ENCODE measurements around the gene RAD51AP1. TPM values are rescaled to one million over a fixed set of nuclear protein-coding genes. Genes with fewer than 3 reads are reported as not detected.

RAD51AP1 gene
- total and polyA plus RNA-seq, 3 donors from 2014 or later, result 17.0 to 21.9 (median 19.4) TPM

DNA sequence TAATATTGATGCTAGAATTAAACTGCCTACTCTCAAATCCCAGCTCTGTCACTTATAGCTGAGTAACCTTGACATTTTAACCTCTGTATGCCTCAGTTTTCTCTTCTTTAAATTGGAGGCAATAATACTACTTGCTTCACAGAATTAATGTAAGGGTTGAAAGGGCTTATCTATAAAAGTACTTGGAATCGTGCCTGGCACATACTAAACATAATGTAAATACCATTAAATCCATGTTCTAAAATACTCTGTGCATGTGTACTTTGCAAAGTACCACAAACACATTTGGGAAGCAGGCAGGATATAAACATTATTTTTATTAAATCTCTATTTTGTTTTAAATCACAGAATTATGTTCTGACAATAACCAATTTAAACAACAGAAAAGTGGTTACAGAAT lies 65.3 kb downstream of the RAD51AP1 start:
- no peaks in the 10 kb centered on the region for H3K36me3 ChIP-seq (ENCODE audit: low read depth, missing control alignments)
- H3K4me1 ChIP-seq, result peaks cover 2% of the 10 kb centered on the region
- no peaks in the 10 kb centered on the region for H3K9me3 ChIP-seq
- no peak overlapping the region for H3K4me3 ChIP-seq
- DNase-seq, result no peak
- TF ChIP-seq POLR2A (IDR thresholded peaks at IDR 0.05) (no peak), CTCF (IDR thresholded peaks at IDR 0.05) (no peak)
- no peaks in the 10 kb centered on the region for H3K27me3 ChIP-seq
- WGBS, 2 donors, result 24 to 27% methylated on average over 1 of the region's 1 CpG
- H3K27ac ChIP-seq, result no peak overlapping the region
- intact Hi-C loops (cut with DNase I; ENCODE audit: low total_unique reads), result no loop called here

DNA sequence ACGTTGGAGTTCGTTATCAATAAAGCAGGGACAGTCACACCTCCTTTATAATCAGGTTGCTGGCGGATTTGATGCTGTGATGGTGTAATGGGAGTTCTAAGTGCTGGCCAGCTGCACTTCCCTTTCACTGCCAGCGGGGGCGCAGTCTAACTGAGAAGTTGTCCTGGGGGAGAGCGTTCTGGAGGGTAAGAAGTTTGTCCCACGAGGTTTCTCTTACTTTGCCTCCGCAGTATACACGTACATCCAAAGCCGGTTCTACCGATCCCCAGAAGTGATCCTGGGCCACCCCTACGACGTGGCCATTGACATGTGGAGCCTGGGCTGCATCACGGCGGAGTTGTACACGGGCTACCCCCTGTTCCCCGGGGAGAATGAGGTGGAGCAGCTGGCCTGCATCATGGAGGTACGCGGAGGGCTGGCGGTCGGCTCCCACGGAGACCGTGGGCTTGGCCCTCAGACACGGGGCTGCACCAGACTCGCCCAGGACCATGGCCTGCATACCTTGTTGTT lies 66.0 kb downstream of the RAD51AP1 start:
- DNase-seq, result peak; percentile 93
- H3K4me3 ChIP-seq, result peak overlapping the region; percentile 75 to 76
- H3K27ac ChIP-seq, result peak overlapping the region; percentile 48 to 69
- TF ChIP-seq CTCF (IDR thresholded peaks at IDR 0.05) (peak; percentile 96 to 99 (median 98)), POLR2A (IDR thresholded peaks at IDR 0.05) (no peak)
- H3K4me1 ChIP-seq, result peaks cover 2% of the 10 kb centered on the region
- no peaks in the 10 kb centered on the region for H3K9me3 ChIP-seq
- intact Hi-C loops (cut with DNase I; ENCODE audit: low total_unique reads), result no loop called here
- 0% methylated on average over 22 to 25 of the region's 25 CpGs for WGBS, 2 donors
- no peaks in the 10 kb centered on the region for H3K27me3 ChIP-seq
- no peaks in the 10 kb centered on the region for H3K36me3 ChIP-seq (ENCODE audit: low read depth, missing control alignments)

- intact Hi-C loops (cut with DNase I; ENCODE audit: low total_unique reads), result no loop called here
- TF ChIP-seq POLR2A (IDR thresholded peaks at IDR 0.05) (no peak), CTCF (IDR thresholded peaks at IDR 0.05) (no peak)
- H3K4me1 ChIP-seq, result peaks cover 2% of the 10 kb centered on the region
- no peaks in the 10 kb centered on the region for H3K9me3 ChIP-seq
- H3K27ac ChIP-seq, result no peak overlapping the region
- no peaks in the 10 kb centered on the region for H3K27me3 ChIP-seq
- DNase-seq, result no peak
- H3K36me3 ChIP-seq (ENCODE audit: low read depth, missing control alignments), result no peaks in the 10 kb centered on the region
- H3K4me3 ChIP-seq, result no peak overlapping the region
- 50 to 73% methylated on average over 3 of the region's 3 CpGs for WGBS, 2 donors
Observed at GRCh38 chr12:4607056-4607455, 68.4 kb downstream of the RAD51AP1 start.

DNA sequence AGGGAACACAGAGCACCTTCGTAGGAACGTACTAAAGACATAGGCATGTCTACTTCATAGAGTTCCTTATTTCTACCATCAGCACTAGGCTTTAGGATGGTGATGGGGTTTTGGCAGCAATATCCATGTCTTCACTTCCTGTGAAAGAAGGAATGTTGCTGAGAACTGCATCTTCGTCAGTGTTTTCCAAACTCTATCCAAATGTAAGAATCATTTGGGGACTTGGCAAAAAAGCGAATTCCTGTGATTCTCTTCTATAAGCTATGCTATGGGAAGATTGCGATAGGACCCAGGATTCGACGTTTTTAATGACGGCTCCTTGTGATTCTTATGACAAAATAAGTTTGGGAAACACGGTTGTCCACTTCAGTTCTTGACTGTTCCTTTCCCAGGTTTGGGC lies 70.4 kb downstream of the RAD51AP1 start:
- TF ChIP-seq CTCF (IDR thresholded peaks at IDR 0.05) (no peak), POLR2A (IDR thresholded peaks at IDR 0.05) (no peak)
- intact Hi-C loops (cut with DNase I; ENCODE audit: low total_unique reads), result no loop called here
- no peak overlapping the region for H3K4me3 ChIP-seq
- peaks cover 2% of the 10 kb centered on the region for H3K4me1 ChIP-seq
- no peaks in the 10 kb centered on the region for H3K36me3 ChIP-seq (ENCODE audit: low read depth, missing control alignments)
- no peaks in the 10 kb centered on the region for H3K27me3 ChIP-seq
- H3K9me3 ChIP-seq, result no peaks in the 10 kb centered on the region
- no peak overlapping the region for H3K27ac ChIP-seq
- WGBS, 2 donors, result 90 to 92% methylated on average over 9 of the region's 9 CpGs
- DNase-seq, result no peak

Other genes with a start within 250 kb of the RAD51AP1 start
- 10 to 100 TPM in 1 of 2 donors, 1 to 10 TPM in 1; 5.1 to 14.6 TPM for gene TIGAR, start 217.7 kb upstream of the RAD51AP1 start, total RNA-seq
- gene TIGAR, start 217.7 kb upstream of the RAD51AP1 start, polyA plus RNA-seq (ENCODE audit: insufficient read depth, low read depth, low replicate concordance), result 14.2 TPM
- not detected for gene FGF23, start 159.2 kb upstream of the RAD51AP1 start, total RNA-seq
- 0.12 TPM for gene FGF23, start 159.2 kb upstream of the RAD51AP1 start, polyA plus RNA-seq (ENCODE audit: insufficient read depth, low read depth, low replicate concordance)
- gene FGF6, start 93.1 kb upstream of the RAD51AP1 start, total RNA-seq, result not detected
- gene FGF6, start 93.1 kb upstream of the RAD51AP1 start, polyA plus RNA-seq (ENCODE audit: insufficient read depth, low read depth, low replicate concordance), result not detected
- gene DYRK4, start 23.3 kb downstream of the RAD51AP1 start, total RNA-seq, result 100 to 1,000 TPM in 1 of 2 donors, 10 to 100 TPM in 1; 91.2 to 138 TPM
- 189 TPM for gene DYRK4, start 23.3 kb downstream of the RAD51AP1 start, polyA plus RNA-seq (ENCODE audit: insufficient read depth, low read depth, low replicate concordance)
- gene AKAP3, start 110.2 kb downstream of the RAD51AP1 start, total RNA-seq, result 100 to 1,000 TPM in 1 of 2 donors, 10 to 100 TPM in 1; 71.0 to 145 TPM
- gene AKAP3, start 110.2 kb downstream of the RAD51AP1 start, polyA plus RNA-seq (ENCODE audit: insufficient read depth, low read depth, low replicate concordance), result 251 TPM
- gene NDUFA9, start 110.2 kb downstream of the RAD51AP1 start, total RNA-seq, result 10 to 100 TPM; 19.0 to 23.4 TPM
- 46.7 TPM for gene NDUFA9, start 110.2 kb downstream of the RAD51AP1 start, polyA plus RNA-seq (ENCODE audit: insufficient read depth, low read depth, low replicate concordance)
- gene GALNT8, start 181.5 kb downstream of the RAD51AP1 start, total RNA-seq, result 10 to 100 TPM in 1 of 2 donors, 1 to 10 TPM in 1; 7.4 to 16.0 TPM
- gene GALNT8, start 181.5 kb downstream of the RAD51AP1 start, polyA plus RNA-seq (ENCODE audit: insufficient read depth, low read depth, low replicate concordance), result 31.1 TPM